ENCODE data around the gene PRRC2B. TPM values are rescaled to one million over a fixed set of nuclear protein-coding genes. Genes with fewer than 3 reads are reported as not detected.

Gene PRRC2B
- total and polyA plus RNA-seq, 10 donors = 23.3 to 235 (median 180) TPM

DNA sequence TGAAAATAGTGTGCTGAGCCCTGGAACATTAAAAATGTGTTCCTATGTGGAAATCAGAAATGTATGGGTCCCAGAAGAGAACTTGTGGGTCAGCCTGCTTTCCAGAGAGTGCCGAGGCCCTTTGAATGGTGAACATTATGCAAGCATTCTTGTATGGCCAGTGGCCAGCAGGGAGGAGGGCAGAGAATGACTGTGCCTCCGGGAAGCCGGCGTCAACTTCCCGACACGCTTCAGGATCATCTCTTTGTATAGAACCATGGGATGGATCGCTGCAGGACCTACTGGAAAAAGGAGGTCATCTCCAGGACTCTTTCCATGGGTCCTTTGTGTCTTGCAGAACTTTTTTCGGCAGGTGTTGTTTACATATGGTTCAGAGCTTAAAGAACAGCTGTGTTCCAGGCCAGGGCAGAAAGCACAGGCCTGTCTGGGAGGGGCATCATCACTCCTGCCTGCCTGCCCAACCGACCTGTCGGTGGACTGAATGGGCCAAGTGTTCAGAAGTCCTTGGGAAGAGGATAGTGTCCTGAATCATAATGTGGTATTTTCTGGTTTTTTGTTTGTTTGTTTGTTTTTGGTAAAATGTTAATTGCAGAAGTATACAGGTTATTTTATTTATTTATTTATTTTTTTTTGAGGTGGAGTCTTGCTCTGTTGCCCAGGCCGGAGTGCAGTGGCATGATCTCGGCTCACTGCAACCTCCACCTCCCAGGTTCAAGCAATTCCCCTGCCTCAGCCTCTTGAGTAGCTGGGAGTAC is 9.0 kb downstream of the PRRC2B start:
- no peaks in the 10 kb centered on the region for H3K27me3 ChIP-seq (replicated peaks in 1 of 7)
- H3K36me3 ChIP-seq = peaks cover 0 to 11% (median 0%) of the 10 kb centered on the region in 6 donors
- DNase-seq = peak; percentile 80
- intact Hi-C loops (cut with DNase I; ENCODE audit: low total_unique reads) = no loop called here
- TF ChIP-seq POLR2AphosphoS5 (IDR thresholded peaks at IDR 0.05) = peak in 2 of 3 donors; percentile 75 to 78
- TF ChIP-seq, protein P1, sequence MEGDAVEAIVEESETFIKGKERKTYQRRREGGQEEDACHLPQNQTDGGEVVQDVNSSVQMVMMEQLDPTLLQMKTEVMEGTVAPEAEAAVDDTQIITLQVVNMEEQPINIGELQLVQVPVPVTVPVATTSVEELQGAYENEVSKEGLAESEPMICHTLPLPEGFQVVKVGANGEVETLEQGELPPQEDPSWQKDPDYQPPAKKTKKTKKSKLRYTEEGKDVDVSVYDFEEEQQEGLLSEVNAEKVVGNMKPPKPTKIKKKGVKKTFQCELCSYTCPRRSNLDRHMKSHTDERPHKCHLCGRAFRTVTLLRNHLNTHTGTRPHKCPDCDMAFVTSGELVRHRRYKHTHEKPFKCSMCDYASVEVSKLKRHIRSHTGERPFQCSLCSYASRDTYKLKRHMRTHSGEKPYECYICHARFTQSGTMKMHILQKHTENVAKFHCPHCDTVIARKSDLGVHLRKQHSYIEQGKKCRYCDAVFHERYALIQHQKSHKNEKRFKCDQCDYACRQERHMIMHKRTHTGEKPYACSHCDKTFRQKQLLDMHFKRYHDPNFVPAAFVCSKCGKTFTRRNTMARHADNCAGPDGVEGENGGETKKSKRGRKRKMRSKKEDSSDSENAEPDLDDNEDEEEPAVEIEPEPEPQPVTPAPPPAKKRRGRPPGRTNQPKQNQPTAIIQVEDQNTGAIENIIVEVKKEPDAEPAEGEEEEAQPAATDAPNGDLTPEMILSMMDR (IDR thresholded peaks at IDR 0.05 in 8 of 11, conservative IDR thresholded peaks at IDR 0.05 in 3 of 11) = no peak
- peak overlapping the region in 1 of 8 donors; percentile 34 for H3K4me3 ChIP-seq
- H3K27ac ChIP-seq = peak overlapping the region in 7 of 8 donors; percentile 37 to 76 (median 59)
- 46 to 82% (median 56%) methylated on average over 10 to 12 of the region's 12 CpGs for WGBS, 5 donors
- H3K4me1 ChIP-seq = peaks cover 82 to 100% (median 99%) of the 10 kb centered on the region in 6 donors
- no peaks in the 10 kb centered on the region for H3K9me3 ChIP-seq

DNA sequence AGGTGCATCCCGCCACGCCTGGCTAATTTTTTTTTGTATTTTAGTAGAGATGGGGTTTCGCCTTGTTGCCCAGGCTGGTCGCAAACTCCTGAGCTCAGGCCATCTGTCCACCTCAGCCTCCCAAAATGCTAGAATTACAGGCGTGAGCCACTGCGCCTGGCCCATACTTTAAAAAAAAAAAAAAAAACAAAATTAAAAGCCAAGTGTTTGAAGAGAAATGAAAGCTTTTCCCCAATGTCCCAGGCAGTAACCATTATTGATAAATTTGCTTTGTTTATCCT is 9.5 kb downstream of the PRRC2B start:
- WGBS, 5 donors = 79 to 89% (median 86%) methylated on average over 6 of the region's 6 CpGs
- intact Hi-C loops (cut with DNase I; ENCODE audit: low total_unique reads) = no loop called here
- TF ChIP-seq POLR2A (IDR thresholded peaks at IDR 0.05) (no peak), POLR2AphosphoS5 (IDR thresholded peaks at IDR 0.05) (no peak)
- TF ChIP-seq, protein P1 (IDR thresholded peaks at IDR 0.05 in 8 of 11, conservative IDR thresholded peaks at IDR 0.05 in 3 of 11) = no peak
- no peak for DNase-seq
- Histone ChIP-seq H3K27ac (peak overlapping the region in 6 of 8 donors; percentile 1 to 76 (median 62)), H3K4me1 (peaks cover 82 to 100% (median 99%) of the 10 kb centered on the region in 6 donors), H3K36me3 (peaks cover 0 to 11% (median 0%) of the 10 kb centered on the region in 6 donors), H3K27me3 (replicated peaks in 1 of 7) (no peaks in the 10 kb centered on the region), H3K9me3 (no peaks in the 10 kb centered on the region), H3K4me3 (no peak overlapping the region)

DNA sequence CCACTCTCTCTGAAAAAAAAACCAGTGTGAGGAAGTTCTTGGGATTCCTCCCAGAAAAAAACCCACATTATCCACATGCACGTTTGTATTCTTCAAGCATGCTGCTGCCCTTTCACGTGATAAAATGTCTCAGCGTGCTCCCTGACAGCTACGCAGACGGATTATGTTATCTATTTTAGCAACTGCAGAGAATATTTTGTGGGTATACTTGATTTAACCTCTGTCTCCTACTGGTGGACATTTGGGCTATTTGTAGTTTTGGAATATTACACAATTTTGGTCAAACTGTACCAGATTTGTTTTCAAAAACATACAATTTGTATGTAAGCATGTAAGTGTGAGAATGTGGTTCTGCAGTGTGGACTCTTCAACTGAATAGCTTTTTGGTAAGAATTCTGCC is 10.7 kb downstream of the PRRC2B start:
- intact Hi-C loops (cut with DNase I; ENCODE audit: low total_unique reads) = no loop called here
- Histone ChIP-seq H3K27ac (peak overlapping the region in 6 of 8 donors; percentile 2 to 76 (median 50)), H3K36me3 (peaks cover 0 to 11% (median 0%) of the 10 kb centered on the region in 6 donors), H3K27me3 (replicated peaks in 1 of 7) (no peaks in the 10 kb centered on the region), H3K4me3 (no peak overlapping the region), H3K4me1 (peaks cover 86 to 100% (median 99%) of the 10 kb centered on the region in 6 donors), H3K9me3 (no peaks in the 10 kb centered on the region)
- WGBS, 5 donors = 42 to 61% (median 51%) methylated on average over 5 of the region's 5 CpGs
- no peak for DNase-seq
- TF ChIP-seq POLR2A (IDR thresholded peaks at IDR 0.05) = no peak
- no peak for TF ChIP-seq POLR2AphosphoS5 (IDR thresholded peaks at IDR 0.05)
- TF ChIP-seq, protein P1 (IDR thresholded peaks at IDR 0.05 in 8 of 11, conservative IDR thresholded peaks at IDR 0.05 in 3 of 11) = no peak

DNA sequence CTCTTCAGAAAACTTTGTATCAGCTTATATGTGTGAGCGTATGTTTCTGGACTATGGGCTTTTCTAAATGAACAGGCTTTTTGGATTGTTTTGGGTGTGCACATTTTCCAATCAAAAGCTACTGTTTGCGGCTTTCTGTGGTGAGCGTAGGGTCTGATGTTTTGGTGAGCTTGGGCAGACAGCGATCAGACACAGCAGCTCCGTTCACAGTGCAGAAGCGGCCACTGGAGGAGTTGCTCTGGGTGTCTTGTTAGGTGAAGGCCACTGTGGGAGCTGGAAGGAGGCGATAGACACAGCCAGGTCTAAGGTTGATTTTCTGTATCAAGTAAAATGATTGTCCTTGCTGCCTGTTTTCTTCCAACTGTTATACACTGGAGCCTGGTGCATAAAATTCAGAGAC is 11.1 kb downstream of the PRRC2B start:
- intact Hi-C loops (cut with DNase I; ENCODE audit: low total_unique reads) = no loop called here
- peak overlapping the region in 5 of 8 donors; percentile 2 to 76 (median 49) for H3K27ac ChIP-seq
- no peak for DNase-seq
- H3K27me3 ChIP-seq (replicated peaks in 1 of 7) = no peaks in the 10 kb centered on the region
- no peak for TF ChIP-seq POLR2A (IDR thresholded peaks at IDR 0.05)
- TF ChIP-seq, protein P1 (IDR thresholded peaks at IDR 0.05 in 8 of 11, conservative IDR thresholded peaks at IDR 0.05 in 3 of 11) = no peak
- no peak for TF ChIP-seq POLR2AphosphoS5 (IDR thresholded peaks at IDR 0.05)
- peaks cover 0 to 11% (median 0%) of the 10 kb centered on the region in 6 donors for H3K36me3 ChIP-seq
- H3K4me3 ChIP-seq = peak overlapping the region in 1 of 8 donors; percentile 51
- 68 to 83% (median 70%) methylated on average over 7 of the region's 7 CpGs for WGBS, 5 donors
- H3K4me1 ChIP-seq = peaks cover 86 to 100% (median 99%) of the 10 kb centered on the region in 6 donors
- H3K9me3 ChIP-seq = no peaks in the 10 kb centered on the region

All from spleen (tissue), 11 donors.